GM23338 (cell line): ENCODE data around the gene FER. TPM values are rescaled to one million over a fixed set of nuclear protein-coding genes. Genes with fewer than 3 reads are reported as not detected.

Source experiments
- ATAC-seq: fragments of 200-7000 bp; cut with Tn5 transposase; 3 replicates; pipeline ENCODE4 v1.9.1; 2020
- DNase-seq: peaks from one replicate; pipeline ENCODE4 v3.0.0-alpha.2; 2015; ENCODE audit warnings: low spot score
- H2AFZ ChIP-seq: fragments of 200-600 bp; sonication (generic); 2 replicates; pipeline ENCODE4 v1.8.0; 2016; ENCODE audit warnings: antibody characterized with exemption, mild to moderate bottlenecking, moderate library complexity
- H3F3A ChIP-seq: fragments of 200-600 bp; sonication (generic); replicated peaks from 2 replicates; pipeline ENCODE4 v1.8.0; 2017; ENCODE audit warnings: antibody characterized with exemption, mixed run types, low read depth
- H3K27ac ChIP-seq: fragments of 200-600 bp; sonication (generic); 2 replicates; pipeline ENCODE4 v1.6.1; 2016; ENCODE audit warnings: low read depth
- H3K27me3 ChIP-seq: fragments of 200-600 bp; sonication (generic); 2 replicates; pipeline ENCODE4 v1.8.0; 2016; ENCODE audit warnings: mild to moderate bottlenecking, mixed run types, moderate library complexity; ENCODE audit not compliant: insufficient read depth
- H3K36me3 ChIP-seq: fragments of 200-600 bp; sonication (generic); 2 replicates; pipeline ENCODE4 v1.8.0; 2016; ENCODE audit warnings: mild to moderate bottlenecking; ENCODE audit not compliant: insufficient read depth
- H3K4me1 ChIP-seq: fragments of 200-600 bp; sonication (generic); 2 replicates; pipeline ENCODE4 v1.8.0; 2016; ENCODE audit warnings: mild to moderate bottlenecking, moderate library complexity; ENCODE audit not compliant: insufficient read depth
- H3K4me2 ChIP-seq: fragments of 200-600 bp; sonication (generic); 2 replicates; pipeline ENCODE4 v1.7.1; 2017; ENCODE audit warnings: mixed run types
- H3K4me3 ChIP-seq: fragments of 200-600 bp; sonication (generic); 2 replicates; pipeline ENCODE4 v1.6.1; 2016; ENCODE audit warnings: mixed run types
- H3K79me2 ChIP-seq: fragments of 200-600 bp; sonication (generic); replicated peaks from 2 replicates; pipeline ENCODE4 v1.8.0; 2017; ENCODE audit warnings: mild to moderate bottlenecking; ENCODE audit not compliant: insufficient read depth
- H3K9me2 ChIP-seq: fragments of 200-600 bp; sonication (generic); 2 replicates; pipeline ENCODE4 v1.8.0; 2017; ENCODE audit not compliant: insufficient read depth
- H4K20me1 ChIP-seq: fragments of 200-600 bp; sonication (generic); replicated peaks from 2 replicates; pipeline ENCODE4 v1.8.0; 2017; ENCODE audit warnings: mild to moderate bottlenecking; ENCODE audit not compliant: insufficient read depth
- H3K27ac Mint-ChIP-seq: 2 replicates; pipeline ENCODE4 v1.8.0; 2020; ENCODE audit warnings: inconsistent platforms, mild to moderate bottlenecking, moderate library complexity, mixed read lengths
- H3K27me3 Mint-ChIP-seq: 3 replicates; pipeline ENCODE4 v1.8.0; 2022; ENCODE audit warnings: low read depth, mild to moderate bottlenecking, moderate library complexity, mixed read lengths, inconsistent platforms; ENCODE audit not compliant: insufficient read depth, poor library complexity
- H3K36me3 Mint-ChIP-seq: 3 replicates; pipeline ENCODE4 v1.8.0; 2021; ENCODE audit warnings: low read depth, mild to moderate bottlenecking, inconsistent platforms, moderate library complexity, mixed read lengths
- H3K4me1 Mint-ChIP-seq: 3 replicates; pipeline ENCODE4 v1.8.0; 2020; ENCODE audit warnings: mild to moderate bottlenecking, inconsistent platforms, mixed read lengths
- H3K4me3 Mint-ChIP-seq: 3 replicates; pipeline ENCODE4 v1.8.0; 2021; ENCODE audit warnings: moderate library complexity, mild to moderate bottlenecking, inconsistent platforms, mixed read lengths
- H3K9me3 Mint-ChIP-seq: 3 replicates; pipeline ENCODE4 v1.8.0; 2020; ENCODE audit warnings: moderate library complexity, mild to moderate bottlenecking, inconsistent platforms, mixed read lengths
- CREB1 ChIP-seq: fragments of 250-450 bp; sonication (Bioruptor Pico); IDR thresholded peaks from 2 replicates; pipeline ENCODE4 v1.5.0; 2020; ENCODE audit warnings: low read depth, mild to moderate bottlenecking, moderate library complexity
- CTCF ChIP-seq, 2 experiments: fragments of 200-600 bp in 1 of 2; sonication (generic) in 1 of 2; conservative IDR thresholded peaks; 2 replicates each; pipeline versions ENCODE4 v1.5.1 to v1.6.1; 2016 to 2017; ENCODE audit warnings: antibody characterized with exemption in 2 of 2, low read depth in 2 of 2, mild to moderate bottlenecking in 2 of 2, moderate library complexity in 1 of 2
- ETS1 ChIP-seq: IDR thresholded peaks from 2 replicates; pipeline ENCODE4 v1.6.1; 2016; ENCODE audit warnings: antibody characterized with exemption
- EZH2 ChIP-seq: fragments of 200-600 bp; sonication (generic); IDR thresholded peaks from one replicate; pipeline ENCODE4 v1.8.0; 2017; ENCODE audit warnings: antibody characterized with exemption, mild to moderate bottlenecking, low read depth; ENCODE audit not compliant: unreplicated experiment
- EZH2phosphoT487 ChIP-seq: fragments of 200-600 bp; sonication (generic); IDR thresholded peaks from one replicate; pipeline ENCODE4 v1.8.1; 2018; ENCODE audit warnings: antibody characterized with exemption; ENCODE audit not compliant: unreplicated experiment
- JUNB ChIP-seq: IDR thresholded peaks from one replicate; pipeline ENCODE4 v1.6.1; 2016; ENCODE audit warnings: antibody characterized with exemption; ENCODE audit not compliant: unreplicated experiment
- NANOG ChIP-seq: IDR thresholded peaks from 2 replicates; pipeline ENCODE4 v1.6.1; 2016; ENCODE audit warnings: antibody characterized with exemption, borderline replicate concordance
- POLR2AphosphoS5 ChIP-seq: IDR thresholded peaks from 2 replicates; pipeline ENCODE4 v1.6.1; 2016; ENCODE audit warnings: antibody characterized with exemption, low read depth
- REST ChIP-seq: IDR thresholded peaks from one replicate; pipeline ENCODE4 v1.6.1; 2018; ENCODE audit warnings: antibody characterized with exemption; ENCODE audit not compliant: unreplicated experiment
- STAT1 ChIP-seq: IDR thresholded peaks from one replicate; pipeline ENCODE4 v1.6.1; 2016; ENCODE audit warnings: antibody characterized with exemption; ENCODE audit not compliant: unreplicated experiment
- ZNF114 ChIP-seq: fragments of 250-450 bp; sonication (Bioruptor Pico); IDR thresholded peaks from 2 replicates; pipeline ENCODE4 v1.5.0; 2020; ENCODE audit warnings: mild to moderate bottlenecking, moderate library complexity
- ZNF331 ChIP-seq: fragments of 250-450 bp; sonication (Bioruptor Pico); IDR thresholded peaks from 2 replicates; pipeline ENCODE4 v1.5.0; 2020; ENCODE audit warnings: low read depth, mild to moderate bottlenecking, moderate library complexity
- ZNF462 ChIP-seq: fragments of 250-450 bp; sonication (Bioruptor Pico); IDR thresholded peaks from 2 replicates; pipeline ENCODE4 v1.5.0; 2020; ENCODE audit warnings: mild to moderate bottlenecking, moderate library complexity
- polyA plus RNA-seq: library from polyadenylated mRNA; unstranded; fragments of >200 nt; fragmentation: Nextera tagmentation; extraction: Ambion mirVana; gene quantifications from 2 replicates; pipeline ENCODE4 v1.2.1, GENCODE V29; 2016
- total RNA-seq: library from RNA; depleted of rRNA; stranded (reverse); fragments of >200 nt; shearing (Covaris generic); gene quantifications from 2 replicates; pipeline ENCODE4 v1.2.3, GENCODE V29; 2014

The FER gene
- total and polyA plus RNA-seq, 2 experiments from 2014 or later, result 17.4 to 34.8 TPM

- TF ChIP-seq EZH2 (no peak), EZH2phosphoT487 (no peak), POLR2AphosphoS5 (no peak), CTCF (conservative IDR thresholded peaks at IDR 0.05; ENCODE audit: low read depth in 2 of 2) (no peak), STAT1 (no peak), CREB1 (CRISPR knock-in tag) (no peak), JUNB (no peak), REST (no peak), ZNF114 (CRISPR knock-in tag) (no peak), ZNF462 (no peak), ZNF331 (CRISPR knock-in tag) (no peak), NANOG (no peak), ETS1 (no peak)
- ATAC-seq, result no peak
These were observed 53.6 kb downstream of the FER start for GRCh38 chr5:108801301-108801700.

More at GRCh38 chr5:108801301-108801700, 53.6 kb downstream of the FER start:
- Mint-ChIP-seq H3K27ac (no peak overlapping the region), H3K36me3 (peaks cover 56% of the 10 kb centered on the region), H3K4me3 (no peak overlapping the region), H3K9me3 (peaks cover 35% of the 10 kb centered on the region), H3K27me3 (peaks cover 6% of the 10 kb centered on the region), H3K4me1 (peaks cover 7% of the 10 kb centered on the region)
- Histone ChIP-seq H3K27me3 (no peaks in the 10 kb centered on the region), H3K4me1 (0 out of 2 replicates have a peak, but pooled peaks cover 11% of the 10 kb centered on the region), H3K9me2 (no peaks in the 10 kb centered on the region; the same call in 1 of the 2 replicates), H3K4me3 (no peak overlapping the region), H3F3A (no peaks in the 10 kb centered on the region), H3K79me2 (peaks cover 16% of the 10 kb centered on the region), H3K4me2 (no peak overlapping the region), H2AFZ (no peak overlapping the region), H3K27ac (no peak overlapping the region), H3K36me3 (peaks cover 5% of the 10 kb centered on the region; the same call in 1 of the 2 replicates), H4K20me1 (no peaks in the 10 kb centered on the region)
- no peak for DNase-seq
